GM12872 (cell line): Measurements from ENCODE around the gene PCED1B.

Source experiments
- TF ChIP-seq, protein P1 (sequence below): IDR thresholded peaks from 3 replicates; pipeline ENCODE4 v1.5.1; 2011; ENCODE audit warnings: low read depth, mild to moderate bottlenecking, low read length, moderate library complexity; ENCODE audit not compliant: insufficient read depth

The PCED1B gene

GRCh38 chr12:47145188-47145587 is 65.8 kb downstream of the PCED1B start:
- TF ChIP-seq, protein P1, sequence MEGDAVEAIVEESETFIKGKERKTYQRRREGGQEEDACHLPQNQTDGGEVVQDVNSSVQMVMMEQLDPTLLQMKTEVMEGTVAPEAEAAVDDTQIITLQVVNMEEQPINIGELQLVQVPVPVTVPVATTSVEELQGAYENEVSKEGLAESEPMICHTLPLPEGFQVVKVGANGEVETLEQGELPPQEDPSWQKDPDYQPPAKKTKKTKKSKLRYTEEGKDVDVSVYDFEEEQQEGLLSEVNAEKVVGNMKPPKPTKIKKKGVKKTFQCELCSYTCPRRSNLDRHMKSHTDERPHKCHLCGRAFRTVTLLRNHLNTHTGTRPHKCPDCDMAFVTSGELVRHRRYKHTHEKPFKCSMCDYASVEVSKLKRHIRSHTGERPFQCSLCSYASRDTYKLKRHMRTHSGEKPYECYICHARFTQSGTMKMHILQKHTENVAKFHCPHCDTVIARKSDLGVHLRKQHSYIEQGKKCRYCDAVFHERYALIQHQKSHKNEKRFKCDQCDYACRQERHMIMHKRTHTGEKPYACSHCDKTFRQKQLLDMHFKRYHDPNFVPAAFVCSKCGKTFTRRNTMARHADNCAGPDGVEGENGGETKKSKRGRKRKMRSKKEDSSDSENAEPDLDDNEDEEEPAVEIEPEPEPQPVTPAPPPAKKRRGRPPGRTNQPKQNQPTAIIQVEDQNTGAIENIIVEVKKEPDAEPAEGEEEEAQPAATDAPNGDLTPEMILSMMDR, result no peak

- TF ChIP-seq, protein P1, result no peak
Observed at GRCh38 chr12:47147739-47148138, 68.3 kb downstream of the PCED1B start.

DNA sequence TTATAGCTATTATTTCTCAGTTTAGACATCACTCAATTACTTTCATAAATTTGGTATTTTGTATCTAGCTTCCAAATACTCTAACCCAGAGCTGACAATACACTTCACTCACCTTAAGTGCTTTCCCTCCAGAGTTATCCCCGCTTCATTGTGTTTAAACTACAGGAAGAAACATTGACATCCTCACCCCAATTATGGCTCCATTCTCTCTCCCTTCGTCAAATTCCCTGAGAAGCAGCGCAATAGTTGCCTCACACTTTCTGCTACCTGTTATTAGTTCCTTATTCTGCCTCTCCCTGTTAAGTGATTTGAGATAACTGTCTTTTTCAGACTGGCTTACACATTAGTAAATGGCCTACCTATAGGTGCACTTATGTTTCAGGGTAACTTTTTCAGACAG is 69.7 kb downstream of the PCED1B start:
- TF ChIP-seq, protein P1, result no peak

DNA sequence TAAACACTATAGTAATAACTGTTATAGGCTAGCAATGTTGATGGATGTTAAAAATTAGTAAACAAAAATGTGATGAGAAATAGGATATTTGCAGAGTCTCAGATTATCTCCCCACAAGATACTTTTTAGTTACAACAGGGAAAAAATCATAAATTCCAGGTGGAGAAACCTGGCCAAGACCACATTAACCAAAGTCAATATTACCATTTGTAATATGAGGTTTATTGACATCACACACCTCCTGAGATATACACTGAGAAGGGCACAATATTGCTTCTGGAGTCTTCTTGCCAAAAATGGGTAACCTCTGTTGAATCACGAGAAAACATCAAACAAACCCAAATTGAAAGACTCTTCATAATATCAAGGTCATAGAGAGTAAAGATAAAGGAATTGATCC is 72.7 kb downstream of the PCED1B start:
- TF ChIP-seq, protein P1, result no peak

GRCh38 chr12:47155457-47156166 is 76.2 kb downstream of the PCED1B start:
- TF ChIP-seq, protein P1, result no peak

DNA sequence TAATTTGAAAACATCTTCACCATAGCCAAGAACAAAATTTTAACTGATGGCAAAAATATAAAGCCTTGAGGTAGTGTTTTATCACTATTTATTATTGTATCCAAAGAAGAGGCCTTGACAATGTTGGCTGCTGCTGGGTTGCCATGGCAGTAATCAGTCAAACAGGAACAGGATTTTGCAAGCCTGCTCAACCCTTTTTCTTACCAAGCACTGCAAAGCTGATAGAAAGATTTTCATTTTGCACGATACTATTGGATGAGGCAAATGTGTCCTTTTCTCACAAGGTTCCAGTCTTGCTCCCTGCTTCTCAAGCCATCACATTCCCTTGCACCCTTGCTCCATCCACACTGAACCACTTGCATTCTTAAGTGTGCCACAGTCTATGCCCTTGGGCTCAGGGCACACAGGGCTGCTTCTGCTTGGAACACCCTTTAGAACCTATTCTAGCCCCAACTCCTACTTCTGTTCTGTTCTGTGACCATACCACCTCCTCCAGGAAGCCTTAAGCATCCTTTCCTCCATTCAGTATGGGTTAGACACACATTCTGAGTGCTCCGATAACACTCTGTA is 76.8 kb downstream of the PCED1B start:
- TF ChIP-seq, protein P1, result no peak

DNA sequence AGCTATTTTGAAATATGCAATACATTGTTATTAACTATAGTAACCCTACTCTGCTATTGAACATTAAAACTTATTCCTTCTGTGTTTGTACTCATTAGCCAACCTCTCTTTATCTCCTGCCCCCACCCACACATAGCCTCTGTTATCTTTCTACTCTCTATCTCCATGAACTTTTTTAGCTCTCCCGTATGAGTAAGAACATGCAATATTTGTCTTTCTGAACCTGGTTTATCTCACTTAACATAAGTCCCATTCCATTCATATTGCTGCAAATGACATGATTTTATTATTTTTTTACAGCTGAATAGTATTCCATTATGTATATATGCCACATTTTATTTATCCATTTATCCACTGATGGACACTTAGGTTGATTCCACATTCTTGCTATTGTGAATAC is 79.4 kb downstream of the PCED1B start:
- TF ChIP-seq, protein P1, result no peak
